Placental pericyte (primary cell): ENCODE data around the gene CDC42EP4. TPM values are rescaled to one million over a fixed set of nuclear protein-coding genes. Genes with fewer than 3 reads are reported as not detected.

ENCODE experiments used
- total RNA-seq: library from RNA; depleted of rRNA; stranded (reverse); fragments of >200 nt; gene quantifications from 2 replicates; pipeline ENCODE4 v1.2.3, GENCODE V29; 2012

The CDC42EP4 gene
- 39.0 and 52.0 TPM in 2 replicates for total RNA-seq

GRCh38 chr17:73311781-73312641 lies at the start of gene CDC42EP4:
CDC42EP4 (minus strand) TSS chr17:73312001; CDS start chr17:73286500, 25,501 bp downstream.

GRCh38 chr17:73261617-73261951 lies 50.2 kb downstream of the CDC42EP4 start, which contains the start of gene CPSF4L:
CPSF4L (minus strand) TSS chr17:73261880; CDS start chr17:73261818, 62 bp downstream.

Other genes with a start within 250 kb of the CDC42EP4 start
- 12.7 and 27.1 TPM in 2 replicates for gene SLC39A11, start 219.3 kb downstream of the CDC42EP4 start, total RNA-seq
- gene SSTR2, start 147.0 kb downstream of the CDC42EP4 start, total RNA-seq: under 0.01 TPM in 1 of 2 replicates, not detected in the other
- 25.4 and 35.5 TPM in 2 replicates for gene COG1, start 118.9 kb downstream of the CDC42EP4 start, total RNA-seq
- gene CPSF4L, start 50.1 kb downstream of the CDC42EP4 start, total RNA-seq: not detected in 2 replicates